Caco-2 (cell line): ENCODE data around the gene SEC16A. TPM values are rescaled to one million over a fixed set of nuclear protein-coding genes. Genes with fewer than 3 reads are reported as not detected.
A peak's percentile ranks its signal among the peaks of the same experiment; 100 is the strongest.

Experiments
- BruUV-seq: library from RNA; stranded (reverse); fragments of 400-500 nt; replicated peaks from 2 replicates; lab custom pipeline; 2021; lab: Mats Ljungman, UMichigan
- CTCF ChIA-PET: fragments of 300-600 bp; sonication (Branson Sonifier 250); formaldehyde crosslinking; loops from one replicate; lab custom pipeline; 2022; ENCODE audit warnings: antibody characterized with exemption; lab: Charles Lee
- POLR2A ChIA-PET: fragments of 300-600 bp; sonication (Branson Sonifier 250); formaldehyde crosslinking; loops from one replicate; lab custom pipeline; 2022; ENCODE audit warnings: antibody characterized with exemption; lab: Charles Lee
- DNase-seq, 2 experiments: peaks; one replicate each; pipeline versions ENCODE4 v3.0.0 to v3.0.0-alpha.2; 2020 to 2022
- H3K27me3 ChIP-seq: replicated peaks from 2 replicates; pipeline ENCODE4 v1.6.0; 2011; ENCODE audit warnings: low read length; ENCODE audit not compliant: control insufficient read depth, insufficient read depth
- H3K36me3 ChIP-seq: 2 replicates; pipeline ENCODE4 v1.5.1; 2011; ENCODE audit warnings: low read length; ENCODE audit not compliant: control insufficient read depth, insufficient read depth
- H3K4me1 ChIP-seq: fragments of 250-450 bp; sonication (Bioruptor Pico); 2 replicates; pipeline ENCODE4 v1.5.1; 2020; ENCODE audit warnings: mild to moderate bottlenecking
- H3K4me3 ChIP-seq: 2 replicates; pipeline ENCODE4 v1.5.1; 2011; ENCODE audit warnings: low read depth, mild to moderate bottlenecking, control low read depth, low read length
- H3K9me3 ChIP-seq: fragments of 250-450 bp; sonication (Bioruptor Pico); 2 replicates; pipeline ENCODE4 v1.5.1; 2020; ENCODE audit warnings: mild to moderate bottlenecking, moderate library complexity
- H3K27ac Mint-ChIP-seq: one replicate; pipeline ENCODE4 v1.8.0; 2022; ENCODE audit warnings: mixed read lengths; ENCODE audit not compliant: unreplicated experiment
- H3K27me3 Mint-ChIP-seq: one replicate; pipeline ENCODE4 v1.8.0; 2022; ENCODE audit warnings: mixed read lengths; ENCODE audit not compliant: insufficient read depth, unreplicated experiment
- H3K36me3 Mint-ChIP-seq: one replicate; pipeline ENCODE4 v1.8.0; 2022; ENCODE audit warnings: mild to moderate bottlenecking, mixed read lengths; ENCODE audit not compliant: insufficient read depth, unreplicated experiment
- H3K4me1 Mint-ChIP-seq: one replicate; pipeline ENCODE4 v1.8.0; 2022; ENCODE audit warnings: low read depth, mixed read lengths; ENCODE audit not compliant: unreplicated experiment
- H3K4me3 Mint-ChIP-seq: one replicate; pipeline ENCODE4 v1.8.0; 2022; ENCODE audit warnings: mild to moderate bottlenecking, moderate library complexity, mixed read lengths; ENCODE audit not compliant: unreplicated experiment
- H3K9me3 Mint-ChIP-seq: one replicate; pipeline ENCODE4 v1.8.0; 2022; ENCODE audit warnings: mixed read lengths; ENCODE audit not compliant: unreplicated experiment
- CTCF ChIP-seq, 2 experiments: fragments of 200-600 bp in 1 of 2; IDR thresholded peaks; 1 replicate in 1 of 2; 2 replicates in 1 of 2; pipeline versions ENCODE4 v1.5.1 to v1.8.0; 2011 to 2022; ENCODE audit warnings: antibody characterized with exemption in 1 of 2, control low read depth in 1 of 2, inconsistent platforms in 1 of 2, low read depth in 1 of 2, low read length in 1 of 2, mild to moderate bottlenecking in 1 of 2, moderate library complexity in 1 of 2; ENCODE audit not compliant: insufficient read depth in 1 of 2, severe bottlenecking in 1 of 2, unreplicated experiment in 1 of 2
- intact Hi-C: fragments of 100-400 bp; cut with micrococcal nuclease; formaldehyde crosslinking; loops from one replicate; pipeline ENCODE4 v1.10.0; 2022; ENCODE audit not compliant: unreplicated experiment
- total RNA-seq: library from RNA; stranded (reverse); gene quantifications from 2 replicates; pipeline ENCODE4 v1.2.3, GENCODE V29; 2022

Gene SEC16A
- total RNA-seq, 1 experiment from 2014 or later, result 76.4 TPM

- peaks cover 7% of the 10 kb centered on the region for H3K4me1 Mint-ChIP-seq
- peak in 1 of 2 experiments; percentile 60 for DNase-seq
- intact Hi-C loops, result no loop called here
- H3K36me3 Mint-ChIP-seq, result peaks cover 41% of the 10 kb centered on the region
- Histone ChIP-seq H3K4me1 (peaks cover 8% of the 10 kb centered on the region), H3K27me3 (no peaks in the 10 kb centered on the region), H3K4me3 (peak overlapping the region; percentile 96), H3K9me3 (no peaks in the 10 kb centered on the region), H3K36me3 (0 out of 2 replicates have a peak, but pooled peaks cover 1% of the 10 kb centered on the region)
- H3K9me3 Mint-ChIP-seq, result no peaks in the 10 kb centered on the region
- TF ChIP-seq CTCF (IDR thresholded peaks at IDR 0.05; ENCODE audit: insufficient read depth in 1 of 2, low read depth in 1 of 2, low read length in 1 of 2, severe bottlenecking in 1 of 2, unreplicated experiment in 1 of 2), result no peak
- H3K4me3 Mint-ChIP-seq, result peak overlapping the region; percentile 78
- CTCF ChIA-PET, result interaction anchor here (0.7 to 1.1 kb wide), 4 partner anchors 27 to 76 kb away, joined by 4 to 5 read pairs (median 4); partner anchors contain the start of gene DNLZ
- BruUV-seq, result no TSS peak
- peak overlapping the region; percentile 48 for H3K27ac Mint-ChIP-seq
- H3K27me3 Mint-ChIP-seq, result no peaks in the 10 kb centered on the region
- POLR2A ChIA-PET, result no interaction called here
These were observed 44.0 kb downstream of the SEC16A start for GRCh38 chr9:136438548-136439480.

GRCh38 chr9:136437839-136438547 is 44.8 kb downstream of the SEC16A start:
- peak overlapping the region; percentile 78 for H3K4me3 Mint-ChIP-seq

More at GRCh38 chr9:136437839-136438547, 44.8 kb downstream of the SEC16A start:
- H3K36me3 ChIP-seq, result 0 out of 2 replicates have a peak, but pooled peaks cover 1% of the 10 kb centered on the region
- intact Hi-C loops, result no loop called here
- no peaks in the 10 kb centered on the region for H3K9me3 ChIP-seq
- H3K36me3 Mint-ChIP-seq, result peaks cover 36% of the 10 kb centered on the region
- peak overlapping the region; percentile 96 for H3K4me3 ChIP-seq
- no peak for DNase-seq
- no peaks in the 10 kb centered on the region for H3K27me3 Mint-ChIP-seq
- H3K27ac Mint-ChIP-seq, result peak overlapping the region; percentile 48
- TF ChIP-seq CTCF (IDR thresholded peaks at IDR 0.05; ENCODE audit: insufficient read depth in 1 of 2, low read depth in 1 of 2, low read length in 1 of 2, severe bottlenecking in 1 of 2, unreplicated experiment in 1 of 2), result no peak
- peaks cover 7% of the 10 kb centered on the region for H3K4me1 Mint-ChIP-seq
- no peaks in the 10 kb centered on the region for H3K27me3 ChIP-seq
- H3K4me1 ChIP-seq, result peaks cover 8% of the 10 kb centered on the region
- no peaks in the 10 kb centered on the region for H3K9me3 Mint-ChIP-seq
- POLR2A ChIA-PET, result no interaction called here
- BruUV-seq, result no TSS peak
- CTCF ChIA-PET, result interaction anchor here (0.7 to 1.1 kb wide), 4 partner anchors 27 to 75 kb away, joined by 4 to 5 read pairs (median 4); partner anchors contain the start of gene DNLZ
